Lower lobe of right lung (tissue), 2 donors: ENCODE results near the gene MUC4. TPM values are rescaled to one million over a fixed set of nuclear protein-coding genes. Genes with fewer than 3 reads are reported as not detected.

Experiments
- ATAC-seq, 2 donors: fragments of 200-7000 bp; cut with Tn5 transposase; one replicate each; pipeline ENCODE4 v1.9.1; 2020 to 2022; ENCODE audit warnings: mild to moderate bottlenecking in 2 of 2, moderate library complexity in 2 of 2
- DNase-seq: peaks from one replicate; pipeline ENCODE4 v3.0.0-alpha.2; 2020
- H3K27ac ChIP-seq: fragments of 200-600 bp; one replicate; pipeline ENCODE4 v1.8.0; 2022
- H3K27me3 ChIP-seq: fragments of 200-600 bp; one replicate; pipeline ENCODE4 v1.8.0; 2022; ENCODE audit warnings: low read depth
- H3K36me3 ChIP-seq: fragments of 200-600 bp; one replicate; pipeline ENCODE4 v1.8.0; 2022; ENCODE audit warnings: mild to moderate bottlenecking
- H3K4me1 ChIP-seq: fragments of 200-600 bp; one replicate; pipeline ENCODE4 v1.8.0; 2022
- H3K4me3 ChIP-seq: fragments of 200-600 bp; one replicate; pipeline ENCODE4 v1.8.0; 2022; ENCODE audit warnings: mild to moderate bottlenecking
- H3K9me3 ChIP-seq: fragments of 200-600 bp; one replicate; pipeline ENCODE4 v1.8.0; 2022
- intact Hi-C: fragments of 100-400 bp; cut with DNase I; formaldehyde crosslinking; loops from one replicate; pipeline ENCODE4 v1.11.0; 2022
- total RNA-seq: library from RNA; stranded (reverse); fragmentation: NEBNext Ultra II Directional; extraction: Animal tissue kit (Norgen Biotek cat#: 25700); gene quantifications from one replicate; pipeline ENCODE4 v1.2.1, GENCODE V29; 2021
- TF ChIP-seq, protein P1 (sequence below): fragments of 200-600 bp; IDR thresholded peaks from one replicate; pipeline ENCODE4 v1.8.0; 2022; ENCODE audit warnings: antibody characterized with exemption, mild to moderate bottlenecking
- donor health status: DM: no; HTN: yes; CAD: no; lungs with severe emphysema.

Gene MUC4
- total RNA-seq, 1 donor from 2014 or later = 7.9 TPM

DNA sequence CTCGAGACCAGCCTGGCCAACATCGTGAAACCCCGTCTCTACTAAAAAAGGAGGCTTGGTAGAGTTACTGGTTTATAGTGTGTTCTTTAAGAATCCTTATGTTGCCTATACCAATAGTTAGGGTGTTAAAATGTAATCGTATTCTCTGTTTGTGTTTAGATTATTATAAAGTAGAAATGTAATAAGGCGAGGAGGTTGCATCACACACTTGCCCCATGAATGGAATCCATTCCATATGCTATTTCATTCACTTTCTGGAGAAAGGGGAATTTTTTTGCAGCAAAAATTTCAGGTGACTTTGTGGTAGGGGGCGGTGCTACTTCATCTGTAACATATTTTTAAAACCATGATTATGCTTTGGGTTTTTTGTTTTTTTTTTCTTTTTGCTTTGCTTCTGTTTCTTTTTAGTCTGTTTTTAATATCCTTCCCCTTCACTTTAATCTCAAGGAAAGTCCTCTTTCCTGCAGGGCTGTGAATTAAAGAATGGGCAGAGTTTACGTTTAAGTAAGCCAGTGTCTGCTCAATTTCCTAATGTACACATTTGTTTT lies 33.0 kb upstream of the MUC4 start:
- no peaks in the 10 kb centered on the region for H3K27me3 ChIP-seq
- ATAC-seq = no peak
- no peak overlapping the region for H3K4me3 ChIP-seq
- no peak for DNase-seq
- H3K4me1 ChIP-seq = no peaks in the 10 kb centered on the region
- H3K27ac ChIP-seq = no peak overlapping the region
- H3K36me3 ChIP-seq = no peaks in the 10 kb centered on the region
- intact Hi-C loops = no loop called here
- TF ChIP-seq, protein P1, sequence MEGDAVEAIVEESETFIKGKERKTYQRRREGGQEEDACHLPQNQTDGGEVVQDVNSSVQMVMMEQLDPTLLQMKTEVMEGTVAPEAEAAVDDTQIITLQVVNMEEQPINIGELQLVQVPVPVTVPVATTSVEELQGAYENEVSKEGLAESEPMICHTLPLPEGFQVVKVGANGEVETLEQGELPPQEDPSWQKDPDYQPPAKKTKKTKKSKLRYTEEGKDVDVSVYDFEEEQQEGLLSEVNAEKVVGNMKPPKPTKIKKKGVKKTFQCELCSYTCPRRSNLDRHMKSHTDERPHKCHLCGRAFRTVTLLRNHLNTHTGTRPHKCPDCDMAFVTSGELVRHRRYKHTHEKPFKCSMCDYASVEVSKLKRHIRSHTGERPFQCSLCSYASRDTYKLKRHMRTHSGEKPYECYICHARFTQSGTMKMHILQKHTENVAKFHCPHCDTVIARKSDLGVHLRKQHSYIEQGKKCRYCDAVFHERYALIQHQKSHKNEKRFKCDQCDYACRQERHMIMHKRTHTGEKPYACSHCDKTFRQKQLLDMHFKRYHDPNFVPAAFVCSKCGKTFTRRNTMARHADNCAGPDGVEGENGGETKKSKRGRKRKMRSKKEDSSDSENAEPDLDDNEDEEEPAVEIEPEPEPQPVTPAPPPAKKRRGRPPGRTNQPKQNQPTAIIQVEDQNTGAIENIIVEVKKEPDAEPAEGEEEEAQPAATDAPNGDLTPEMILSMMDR = no peak
- H3K9me3 ChIP-seq = no peaks in the 10 kb centered on the region

DNA sequence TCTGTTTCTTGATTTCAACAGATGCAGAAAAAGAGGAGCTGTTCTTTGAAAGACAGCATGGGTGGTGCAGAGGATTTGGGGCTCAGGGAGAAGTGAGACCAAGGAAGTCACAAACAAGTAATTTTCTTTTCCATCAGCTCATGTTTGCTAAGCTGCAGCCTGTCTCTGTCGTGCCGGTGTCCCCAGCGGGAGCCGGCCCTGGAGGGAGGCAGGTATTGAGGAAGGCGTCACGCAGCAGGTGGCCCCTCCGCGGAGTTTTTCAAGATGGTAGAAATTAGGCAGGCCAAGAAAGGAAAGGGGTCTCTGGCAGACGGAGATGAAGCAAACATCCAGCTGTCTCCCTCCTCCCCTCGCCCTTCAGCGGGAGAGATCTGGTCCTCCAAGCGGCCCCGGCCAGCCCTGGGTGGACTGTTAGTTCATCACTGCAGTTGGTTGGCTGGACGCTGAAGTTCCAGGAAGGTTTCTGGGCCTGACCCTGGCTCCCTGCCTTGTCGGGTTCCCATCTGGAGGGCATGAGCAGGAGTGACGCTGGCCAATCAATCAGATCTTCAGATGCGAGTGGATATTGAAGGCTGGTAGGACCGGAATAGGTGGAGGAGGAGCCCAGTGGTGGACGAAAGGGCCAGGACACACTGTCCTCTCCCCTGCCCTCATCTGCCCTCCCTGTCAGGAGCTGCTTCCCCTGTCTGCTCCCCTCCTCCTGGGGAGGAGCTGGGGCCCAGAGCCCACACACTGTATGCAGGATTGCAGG lies 27.7 kb upstream of the MUC4 start:
- no peak overlapping the region for H3K4me3 ChIP-seq
- ATAC-seq (no peak), DNase-seq (no peak)
- intact Hi-C loops = no loop called here
- H3K27me3 ChIP-seq = no peaks in the 10 kb centered on the region
- no peaks in the 10 kb centered on the region for H3K36me3 ChIP-seq
- no peaks in the 10 kb centered on the region for H3K4me1 ChIP-seq
- TF ChIP-seq, protein P1 = no peak
- H3K9me3 ChIP-seq = no peaks in the 10 kb centered on the region
- no peak overlapping the region for H3K27ac ChIP-seq

DNA sequence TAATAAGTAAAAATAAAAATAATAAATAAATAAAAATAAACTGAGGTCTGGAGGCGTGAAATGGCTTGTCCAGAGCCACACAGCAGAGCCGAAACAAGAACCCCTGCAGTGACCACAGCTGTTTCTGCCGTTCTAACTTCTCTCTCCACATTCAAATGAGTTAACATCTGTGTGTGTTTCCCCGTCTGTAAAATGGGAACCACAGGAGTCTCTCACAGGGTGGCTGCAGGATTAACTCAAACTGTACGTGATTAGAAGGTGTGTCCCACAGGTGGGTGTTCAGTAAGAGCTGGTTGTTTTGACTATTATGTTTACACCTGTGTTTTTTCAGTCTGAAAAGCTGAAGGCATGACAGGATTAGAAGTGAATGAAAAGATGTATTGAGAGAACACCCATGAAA lies 27.0 kb upstream of the MUC4 start:
- Histone ChIP-seq H3K9me3 (no peaks in the 10 kb centered on the region), H3K36me3 (no peaks in the 10 kb centered on the region), H3K27ac (no peak overlapping the region), H3K27me3 (no peaks in the 10 kb centered on the region), H3K4me3 (no peak overlapping the region), H3K4me1 (no peaks in the 10 kb centered on the region)
- DNase-seq (no peak), ATAC-seq (no peak)
- TF ChIP-seq, protein P1 = no peak
- intact Hi-C loops = no loop called here

DNA sequence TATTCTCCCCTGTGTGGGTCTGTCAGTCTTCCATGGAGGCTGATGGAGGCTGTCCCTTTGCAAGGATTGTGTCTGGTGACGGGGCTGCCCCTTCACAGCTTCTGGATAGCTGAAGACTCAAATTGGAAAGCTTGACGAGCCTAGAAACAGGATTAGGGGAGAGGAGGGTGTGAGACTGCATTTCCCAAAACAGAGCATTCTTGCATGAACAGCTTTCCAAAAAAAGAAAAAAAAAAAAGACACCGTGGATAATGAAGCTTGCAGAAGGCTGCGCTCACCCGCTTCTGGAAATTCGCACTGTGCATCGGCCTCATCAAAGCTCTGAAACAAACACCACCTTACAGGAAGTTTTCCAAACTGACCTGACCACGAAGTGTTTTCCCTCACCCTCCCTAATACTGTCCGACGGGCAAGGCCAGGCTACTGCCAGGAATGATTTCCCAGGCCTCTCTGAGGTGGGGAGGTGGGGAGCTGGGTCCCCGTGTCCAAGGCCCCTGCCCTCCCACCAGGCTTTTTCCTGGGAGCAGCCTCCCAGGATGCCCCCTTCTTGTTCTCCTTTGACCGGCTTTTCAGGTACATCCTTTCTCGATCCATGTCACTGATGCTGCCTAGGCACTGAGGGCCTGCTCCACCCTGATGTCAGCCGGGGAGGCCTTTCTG lies 24.9 kb upstream of the MUC4 start:
- Histone ChIP-seq H3K27ac (no peak overlapping the region), H3K27me3 (no peaks in the 10 kb centered on the region), H3K4me3 (no peak overlapping the region), H3K36me3 (no peaks in the 10 kb centered on the region), H3K9me3 (no peaks in the 10 kb centered on the region), H3K4me1 (no peaks in the 10 kb centered on the region)
- TF ChIP-seq, protein P1 = no peak
- ATAC-seq = no peak
- no peak for DNase-seq
- intact Hi-C loops = no loop called here

DNA sequence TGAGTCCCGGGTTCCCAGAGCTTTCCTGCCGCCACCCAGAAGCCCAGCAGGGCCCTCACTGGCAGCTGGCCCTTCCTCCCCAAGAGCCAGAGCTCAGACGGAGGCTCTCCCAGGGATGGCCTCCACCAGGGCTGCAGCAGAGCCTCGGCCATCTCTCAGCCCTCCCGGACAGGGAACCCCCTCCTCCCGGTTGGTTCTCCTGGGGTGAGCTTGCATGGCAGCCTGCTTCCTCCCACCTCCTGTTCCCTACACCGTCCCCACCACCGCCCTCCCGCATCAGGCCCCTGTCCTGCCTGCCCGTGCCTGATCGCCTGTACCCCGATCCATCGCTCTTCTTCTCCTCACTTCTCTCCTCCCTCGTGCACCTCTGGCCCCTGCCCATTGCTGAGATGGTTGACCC lies 24.1 kb upstream of the MUC4 start:
- Histone ChIP-seq H3K27me3 (no peaks in the 10 kb centered on the region), H3K27ac (no peak overlapping the region), H3K36me3 (no peaks in the 10 kb centered on the region), H3K4me3 (no peak overlapping the region), H3K4me1 (no peaks in the 10 kb centered on the region), H3K9me3 (no peaks in the 10 kb centered on the region)
- TF ChIP-seq, protein P1 = no peak
- intact Hi-C loops = no loop called here
- ATAC-seq = no peak
- no peak for DNase-seq
